Parathyroid adenoma (tissue), 2 donors: ENCODE data around the gene DNHD1.

ENCODE experiments used
- H2AFZ ChIP-seq: fragments of 300-600 bp; sonication (generic); one replicate; pipeline ENCODE4 v1.7.0; 2017; ENCODE audit warnings: antibody characterized with exemption, mild to moderate bottlenecking
- H3K27ac ChIP-seq: fragments of 300-600 bp; sonication (generic); one replicate; pipeline ENCODE4 v1.7.0; 2017
- H3K27me3 ChIP-seq: fragments of 300-600 bp; sonication (generic); one replicate; pipeline ENCODE4 v1.7.0; 2017; ENCODE audit warnings: low read length; ENCODE audit not compliant: control insufficient read depth, insufficient read depth
- H3K36me3 ChIP-seq: fragments of 300-600 bp; sonication (generic); one replicate; pipeline ENCODE4 v1.7.0; 2017; ENCODE audit warnings: low read length; ENCODE audit not compliant: control insufficient read depth, insufficient read depth
- H3K4me1 ChIP-seq: fragments of 300-600 bp; sonication (generic); one replicate; pipeline ENCODE4 v1.7.0; 2017; ENCODE audit warnings: control low read depth
- H3K4me2 ChIP-seq: fragments of 300-600 bp; sonication (generic); one replicate; pipeline ENCODE4 v1.7.0; 2017; ENCODE audit warnings: low read length
- H3K4me3 ChIP-seq: fragments of 300-600 bp; sonication (generic); one replicate; pipeline ENCODE4 v1.7.0; 2017; ENCODE audit warnings: low read depth, low read length
- H3K79me2 ChIP-seq: fragments of 300-600 bp; sonication (generic); one replicate; pipeline ENCODE4 v1.7.0; 2017; ENCODE audit warnings: control low read depth
- H3K9ac ChIP-seq: fragments of 300-600 bp; sonication (generic); one replicate; pipeline ENCODE4 v1.7.0; 2017; ENCODE audit warnings: mild to moderate bottlenecking
- H3K9me3 ChIP-seq: fragments of 300-600 bp; sonication (generic); one replicate; pipeline ENCODE4 v1.7.0; 2017; ENCODE audit warnings: low read length; ENCODE audit not compliant: control insufficient read depth
- TF ChIP-seq, protein P1 (sequence below): fragments of 300-600 bp; sonication (generic); IDR thresholded peaks from one replicate; pipeline ENCODE4 v1.7.0; 2017; ENCODE audit warnings: antibody characterized with exemption, mild to moderate bottlenecking
- donor health status: primary hyperparathyroidism.

DNHD1 gene

DNA sequence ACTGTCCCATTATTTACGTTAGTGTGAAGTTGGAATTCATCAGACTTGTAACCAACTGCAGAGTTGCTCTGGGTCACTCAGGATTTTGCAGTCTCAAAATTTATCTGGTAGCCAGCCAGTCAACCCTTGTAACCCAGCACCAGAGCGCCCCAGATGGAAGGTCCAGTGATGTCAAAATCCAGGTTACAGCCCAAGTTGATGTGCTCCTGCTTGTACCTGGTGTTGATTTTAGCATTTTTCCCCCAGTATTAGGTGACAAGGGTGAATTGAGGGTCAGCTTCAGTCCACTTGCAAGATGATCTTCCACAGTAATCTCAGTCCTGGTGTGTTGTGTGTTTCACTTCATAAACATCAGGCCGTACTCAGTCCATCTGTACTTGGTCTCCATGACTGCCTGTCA lies 8.3 kb upstream of the DNHD1 start:
- Histone ChIP-seq H2AFZ (no peak overlapping the region), H3K4me1 (no peaks in the 10 kb centered on the region), H3K9ac (no peak overlapping the region), H3K36me3 (no peaks in the 10 kb centered on the region), H3K4me2 (no peak overlapping the region), H3K4me3 (no peak overlapping the region), H3K79me2 (no peaks in the 10 kb centered on the region), H3K9me3 (no peaks in the 10 kb centered on the region), H3K27me3 (no peaks in the 10 kb centered on the region), H3K27ac (no peak overlapping the region)
- TF ChIP-seq, protein P1, sequence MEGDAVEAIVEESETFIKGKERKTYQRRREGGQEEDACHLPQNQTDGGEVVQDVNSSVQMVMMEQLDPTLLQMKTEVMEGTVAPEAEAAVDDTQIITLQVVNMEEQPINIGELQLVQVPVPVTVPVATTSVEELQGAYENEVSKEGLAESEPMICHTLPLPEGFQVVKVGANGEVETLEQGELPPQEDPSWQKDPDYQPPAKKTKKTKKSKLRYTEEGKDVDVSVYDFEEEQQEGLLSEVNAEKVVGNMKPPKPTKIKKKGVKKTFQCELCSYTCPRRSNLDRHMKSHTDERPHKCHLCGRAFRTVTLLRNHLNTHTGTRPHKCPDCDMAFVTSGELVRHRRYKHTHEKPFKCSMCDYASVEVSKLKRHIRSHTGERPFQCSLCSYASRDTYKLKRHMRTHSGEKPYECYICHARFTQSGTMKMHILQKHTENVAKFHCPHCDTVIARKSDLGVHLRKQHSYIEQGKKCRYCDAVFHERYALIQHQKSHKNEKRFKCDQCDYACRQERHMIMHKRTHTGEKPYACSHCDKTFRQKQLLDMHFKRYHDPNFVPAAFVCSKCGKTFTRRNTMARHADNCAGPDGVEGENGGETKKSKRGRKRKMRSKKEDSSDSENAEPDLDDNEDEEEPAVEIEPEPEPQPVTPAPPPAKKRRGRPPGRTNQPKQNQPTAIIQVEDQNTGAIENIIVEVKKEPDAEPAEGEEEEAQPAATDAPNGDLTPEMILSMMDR = no peak

DNA sequence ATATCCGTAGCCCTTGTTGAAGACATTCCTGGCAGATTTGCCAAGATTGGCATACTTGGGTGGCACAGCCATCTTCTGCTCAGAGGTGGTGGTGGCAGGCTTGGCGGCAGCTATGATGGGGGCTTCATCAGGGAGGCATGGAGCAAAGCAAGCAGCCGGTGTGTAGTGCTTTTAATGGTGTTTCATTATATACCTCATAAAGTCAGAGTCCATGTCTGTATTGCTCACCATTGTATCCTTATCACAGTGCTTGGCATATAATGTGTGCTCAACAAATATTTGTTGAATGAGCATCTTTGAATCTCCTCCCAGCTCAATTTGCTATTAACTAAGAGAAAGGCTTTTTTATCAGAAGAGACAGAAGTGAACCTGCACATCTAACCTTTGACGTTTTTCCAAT lies 7.8 kb upstream of the DNHD1 start:
- no peak overlapping the region for H3K4me2 ChIP-seq
- H2AFZ ChIP-seq = no peak overlapping the region
- TF ChIP-seq, protein P1 = no peak
- H3K9ac ChIP-seq = no peak overlapping the region
- no peaks in the 10 kb centered on the region for H3K36me3 ChIP-seq
- no peaks in the 10 kb centered on the region for H3K27me3 ChIP-seq
- no peaks in the 10 kb centered on the region for H3K4me1 ChIP-seq
- no peaks in the 10 kb centered on the region for H3K79me2 ChIP-seq
- no peak overlapping the region for H3K4me3 ChIP-seq
- H3K27ac ChIP-seq = no peak overlapping the region
- no peaks in the 10 kb centered on the region for H3K9me3 ChIP-seq

DNA sequence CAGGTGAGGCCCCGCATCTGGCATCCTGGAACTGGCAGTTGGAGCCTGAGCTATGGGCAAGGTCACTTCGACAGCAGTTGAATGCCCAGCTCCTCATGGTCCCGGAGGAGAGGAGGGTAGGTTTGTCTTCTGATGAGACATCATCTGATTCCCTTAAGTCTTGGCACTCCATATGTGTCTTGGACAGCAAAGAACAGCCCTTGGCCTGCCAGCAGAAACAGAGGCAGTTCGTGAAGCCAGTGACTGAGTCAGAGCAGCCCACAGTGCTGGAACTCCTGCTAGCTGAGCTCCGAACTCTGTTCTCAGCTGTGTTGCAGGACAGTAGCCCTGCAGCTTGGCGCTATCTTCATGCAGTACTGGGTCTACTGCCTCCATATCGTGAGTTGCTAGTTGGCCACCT lies 1.0 kb downstream of the DNHD1 start:
- no peaks in the 10 kb centered on the region for H3K27me3 ChIP-seq
- H3K4me1 ChIP-seq = no peaks in the 10 kb centered on the region
- H3K79me2 ChIP-seq = no peaks in the 10 kb centered on the region
- H3K9ac ChIP-seq = no peak overlapping the region
- no peaks in the 10 kb centered on the region for H3K36me3 ChIP-seq
- TF ChIP-seq, protein P1 = no peak
- no peak overlapping the region for H3K4me3 ChIP-seq
- H2AFZ ChIP-seq = no peak overlapping the region
- H3K27ac ChIP-seq = no peak overlapping the region
- H3K4me2 ChIP-seq = no peak overlapping the region
- H3K9me3 ChIP-seq = no peaks in the 10 kb centered on the region

DNA sequence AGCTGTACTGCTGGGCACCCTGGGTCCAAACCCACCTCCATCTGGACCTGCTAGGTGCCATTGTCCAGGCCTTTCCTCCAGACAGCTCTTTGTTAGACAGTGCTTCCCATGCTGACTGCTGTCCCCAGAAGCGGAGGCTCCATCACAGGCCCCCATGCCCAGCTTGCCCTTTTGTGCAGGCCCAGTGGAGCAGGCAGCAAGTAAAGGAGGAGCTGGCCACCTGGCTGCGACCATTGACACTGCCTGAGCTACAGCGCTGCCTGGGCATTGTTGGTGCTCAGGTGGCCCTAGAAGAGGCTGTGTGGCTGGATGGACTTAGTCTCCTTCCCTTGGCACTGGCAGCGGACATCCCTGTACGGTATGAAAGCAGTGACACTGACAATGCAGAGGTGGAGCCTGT lies 1.5 kb downstream of the DNHD1 start:
- no peak overlapping the region for H2AFZ ChIP-seq
- H3K36me3 ChIP-seq = no peaks in the 10 kb centered on the region
- H3K9ac ChIP-seq = no peak overlapping the region
- H3K4me1 ChIP-seq = no peaks in the 10 kb centered on the region
- no peaks in the 10 kb centered on the region for H3K9me3 ChIP-seq
- no peak overlapping the region for H3K4me3 ChIP-seq
- TF ChIP-seq, protein P1 = no peak
- no peak overlapping the region for H3K27ac ChIP-seq
- H3K27me3 ChIP-seq = no peaks in the 10 kb centered on the region
- no peak overlapping the region for H3K4me2 ChIP-seq
- no peaks in the 10 kb centered on the region for H3K79me2 ChIP-seq

DNA sequence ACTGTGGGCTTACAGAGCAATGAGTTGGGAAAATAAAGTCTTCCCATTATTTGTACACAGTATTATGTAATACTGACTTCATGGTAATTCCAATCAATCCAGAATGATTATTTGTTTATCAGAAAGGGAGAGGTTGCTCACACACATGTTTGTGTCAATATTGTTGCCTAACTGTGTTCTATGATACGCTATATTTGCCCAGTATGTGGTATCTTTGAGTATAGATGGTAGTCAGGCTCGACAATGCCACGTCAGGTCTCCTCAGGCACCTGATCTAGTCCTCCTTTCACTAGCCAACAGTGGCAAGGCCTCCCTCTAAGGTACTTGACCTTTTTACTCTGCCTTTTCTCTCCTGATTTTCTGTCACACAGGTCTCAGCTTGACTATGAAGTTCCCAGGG lies 5.3 kb downstream of the DNHD1 start:
- H3K36me3 ChIP-seq = no peaks in the 10 kb centered on the region
- H3K27me3 ChIP-seq = no peaks in the 10 kb centered on the region
- TF ChIP-seq, protein P1 = no peak
- H3K9ac ChIP-seq = no peak overlapping the region
- no peaks in the 10 kb centered on the region for H3K4me1 ChIP-seq
- no peak overlapping the region for H2AFZ ChIP-seq
- no peak overlapping the region for H3K4me3 ChIP-seq
- H3K79me2 ChIP-seq = no peaks in the 10 kb centered on the region
- no peaks in the 10 kb centered on the region for H3K9me3 ChIP-seq
- H3K27ac ChIP-seq = no peak overlapping the region
- no peak overlapping the region for H3K4me2 ChIP-seq
